Hepatocyte (in vitro differentiated cells): ENCODE measurements around the gene DAAM1.

Experiments used
- EZH2 ChIP-seq: fragments of 200-600 bp; sonication (generic); IDR thresholded peaks from 2 replicates; pipeline ENCODE4 v1.6.1; 2016; ENCODE audit warnings: antibody characterized with exemption, mild to moderate bottlenecking, borderline replicate concordance
- TF ChIP-seq, protein P1 (sequence below): fragments of 200-600 bp; sonication (generic); IDR thresholded peaks from 2 replicates; pipeline ENCODE4 v1.5.1; 2016; ENCODE audit warnings: antibody characterized with exemption, mild to moderate bottlenecking; ENCODE audit not compliant: poor library complexity

DNA sequence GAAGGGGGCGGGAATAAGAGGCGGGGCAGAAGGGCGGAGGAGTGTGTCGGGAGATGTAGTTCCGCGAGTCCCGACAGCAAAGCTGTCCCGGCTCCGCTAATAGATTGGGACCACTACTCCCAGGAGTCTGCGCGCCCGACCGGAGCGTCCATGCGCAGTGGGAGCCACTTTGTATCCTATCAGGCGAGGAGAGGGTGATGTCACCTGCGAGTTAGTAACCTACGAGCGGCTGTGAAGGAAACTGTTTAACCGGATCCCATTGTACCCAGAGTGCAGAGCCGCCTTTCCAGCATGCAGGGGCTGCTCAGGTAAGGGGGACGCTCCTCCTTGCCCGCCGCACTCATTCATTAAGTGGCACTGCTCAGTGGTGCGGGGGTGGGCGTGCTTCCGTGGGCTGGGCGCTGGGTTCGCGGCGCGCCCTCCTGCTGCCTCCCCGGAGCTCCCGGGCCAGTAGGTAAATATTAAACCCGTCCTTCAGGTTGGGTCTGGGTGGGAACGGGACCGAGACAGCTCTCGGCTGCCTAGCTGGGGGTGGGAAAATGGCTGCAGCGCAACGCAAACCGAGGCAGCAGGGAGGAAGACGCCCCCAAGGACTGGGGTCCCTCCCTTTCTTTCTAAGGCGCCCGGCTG, at the start of gene DAAM1:
- TF ChIP-seq, protein P1, sequence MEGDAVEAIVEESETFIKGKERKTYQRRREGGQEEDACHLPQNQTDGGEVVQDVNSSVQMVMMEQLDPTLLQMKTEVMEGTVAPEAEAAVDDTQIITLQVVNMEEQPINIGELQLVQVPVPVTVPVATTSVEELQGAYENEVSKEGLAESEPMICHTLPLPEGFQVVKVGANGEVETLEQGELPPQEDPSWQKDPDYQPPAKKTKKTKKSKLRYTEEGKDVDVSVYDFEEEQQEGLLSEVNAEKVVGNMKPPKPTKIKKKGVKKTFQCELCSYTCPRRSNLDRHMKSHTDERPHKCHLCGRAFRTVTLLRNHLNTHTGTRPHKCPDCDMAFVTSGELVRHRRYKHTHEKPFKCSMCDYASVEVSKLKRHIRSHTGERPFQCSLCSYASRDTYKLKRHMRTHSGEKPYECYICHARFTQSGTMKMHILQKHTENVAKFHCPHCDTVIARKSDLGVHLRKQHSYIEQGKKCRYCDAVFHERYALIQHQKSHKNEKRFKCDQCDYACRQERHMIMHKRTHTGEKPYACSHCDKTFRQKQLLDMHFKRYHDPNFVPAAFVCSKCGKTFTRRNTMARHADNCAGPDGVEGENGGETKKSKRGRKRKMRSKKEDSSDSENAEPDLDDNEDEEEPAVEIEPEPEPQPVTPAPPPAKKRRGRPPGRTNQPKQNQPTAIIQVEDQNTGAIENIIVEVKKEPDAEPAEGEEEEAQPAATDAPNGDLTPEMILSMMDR: peak; percentile 10
- TF ChIP-seq EZH2: no peak
